Keratinocyte (primary cell): ENCODE results near the gene SDC3. TPM values are rescaled to one million over a fixed set of nuclear protein-coding genes. Genes with fewer than 3 reads are reported as not detected.
A peak's percentile ranks its signal among the peaks of the same experiment; 100 is the strongest.

Experiments used
- DNase-seq: peaks from one replicate; pipeline ENCODE4 v3.0.0-alpha.2; 2011; ENCODE audit warnings: low read depth, missing footprints, low spot score
- FAIRE-seq: peaks from 2 replicates; lab custom pipeline; 2011; peaks lifted over from hg19 to GRCh38; lab: Jason Lieb, UNC
- H2AFZ ChIP-seq: 2 replicates; pipeline ENCODE4 v1.6.0; 2012; ENCODE audit warnings: low read length, control low read depth, inconsistent platforms; ENCODE audit not compliant: control insufficient read depth
- H3K27ac ChIP-seq: 2 replicates; pipeline ENCODE4 v1.5.1; 2011; ENCODE audit warnings: low read length; ENCODE audit not compliant: control insufficient read depth, insufficient read depth
- H3K27me3 ChIP-seq: 3 replicates; pipeline ENCODE4 v1.6.0; 2011; ENCODE audit warnings: low read length; ENCODE audit not compliant: control insufficient read depth, insufficient read depth; ENCODE audit errors: extremely low read depth
- H3K36me3 ChIP-seq, 2 experiments: 2 replicates in 1 of 2; 3 replicates in 1 of 2; pipeline ENCODE4 v1.5.1; 2011; ENCODE audit warnings: low read length in 2 of 2, mild to moderate bottlenecking in 1 of 2; ENCODE audit not compliant: control insufficient read depth in 2 of 2, insufficient read depth in 2 of 2; ENCODE audit errors: extremely low read depth in 1 of 2
- H3K4me1 ChIP-seq: 3 replicates; pipeline ENCODE4 v1.5.1; 2011; ENCODE audit warnings: low read length; ENCODE audit not compliant: control insufficient read depth, insufficient read depth; ENCODE audit errors: extremely low read depth
- H3K4me2 ChIP-seq: 3 replicates; pipeline ENCODE4 v1.6.0; 2011; ENCODE audit warnings: low read depth, low read length; ENCODE audit not compliant: control insufficient read depth, insufficient read depth; ENCODE audit errors: extremely low read depth
- H3K4me3 ChIP-seq, 3 experiments: fragments of 200-600 bp in 1 of 3; sonication (generic) in 1 of 3; 2 replicates in 2 of 3; 3 replicates in 1 of 3; pipeline ENCODE4 v1.5.1; 2011 to 2016; ENCODE audit warnings: low read length in 3 of 3, mild to moderate bottlenecking in 3 of 3, control low read depth in 2 of 3, inconsistent platforms in 1 of 3, low read depth in 1 of 3, mixed read lengths in 1 of 3, mixed run types in 1 of 3, moderate library complexity in 1 of 3; ENCODE audit not compliant: control insufficient read depth in 2 of 3, insufficient read depth in 2 of 3; ENCODE audit errors: extremely low read depth in 1 of 3
- H3K79me2 ChIP-seq: 2 replicates; pipeline ENCODE4 v1.6.0; 2012; ENCODE audit warnings: low read length; ENCODE audit not compliant: control insufficient read depth, insufficient read depth
- H3K9ac ChIP-seq: 3 replicates; pipeline ENCODE4 v1.6.0; 2011; ENCODE audit warnings: low read length; ENCODE audit not compliant: control insufficient read depth, insufficient read depth; ENCODE audit errors: extremely low read depth
- H3K9me1 ChIP-seq: 3 replicates; pipeline ENCODE4 v1.6.0; 2011; ENCODE audit warnings: low read length; ENCODE audit not compliant: control insufficient read depth, insufficient read depth; ENCODE audit errors: extremely low read depth
- H3K9me3 ChIP-seq: 2 replicates; pipeline ENCODE4 v1.5.1; 2012; ENCODE audit warnings: low read depth, low read length; ENCODE audit not compliant: control insufficient read depth
- H4K20me1 ChIP-seq: 3 replicates; pipeline ENCODE4 v1.6.0; 2011; ENCODE audit warnings: low read length; ENCODE audit not compliant: control insufficient read depth, insufficient read depth; ENCODE audit errors: extremely low read depth
- EZH2 ChIP-seq: IDR thresholded peaks from one replicate; pipeline ENCODE4 v1.6.1; 2012; ENCODE audit warnings: inconsistent platforms, mild to moderate bottlenecking, low read length, moderate library complexity
- dilution Hi-C: fragments of 300-500 bp; cut with MboI; formaldehyde crosslinking; loops from one replicate; pipeline ENCODE4 v1.7.0; 2020; ENCODE audit warnings: low sequenced_read_pairs; ENCODE audit not compliant: extremely low pct_ligation_motif_present
- polyA plus RNA-seq, 5 experiments: library from polyadenylated mRNA; depleted of rRNA in 3 of 5; stranded (reverse) in 3 of 5; stranded (forward) in 1 of 5; unstranded in 1 of 5; fragments of >200 nt; gene quantifications; 1 replicate in 1 of 5; 2 replicates in 3 of 5; 3 replicates in 1 of 5; pipeline versions ENCODE4 v1.2.1 to v1.2.3, GENCODE V29; 2011 to 2012; ENCODE audit warnings: missing spikeins in 2 of 5, low read depth in 1 of 5, low replicate concordance in 1 of 5
- TF ChIP-seq, protein P1 (sequence below), 3 experiments: IDR thresholded peaks in 1 of 3; conservative IDR thresholded peaks in 1 of 3; optimal IDR thresholded peaks in 1 of 3; 2 replicates in 2 of 3; 3 replicates in 1 of 3; pipeline versions ENCODE3 to v1.5.1; 2011; ENCODE audit warnings: low read length in 3 of 3, mild to moderate bottlenecking in 3 of 3, moderate library complexity in 2 of 3, control low read depth in 1 of 3, inconsistent platforms in 1 of 3; ENCODE audit not compliant: insufficient read depth in 2 of 3; ENCODE audit errors: extremely low read depth in 1 of 3

The SDC3 gene
- polyA plus RNA-seq, 1 donor (not counting 4 experiments of a cell fraction or from before 2014, with no cell fraction given), result 8.8 TPM

DNA sequence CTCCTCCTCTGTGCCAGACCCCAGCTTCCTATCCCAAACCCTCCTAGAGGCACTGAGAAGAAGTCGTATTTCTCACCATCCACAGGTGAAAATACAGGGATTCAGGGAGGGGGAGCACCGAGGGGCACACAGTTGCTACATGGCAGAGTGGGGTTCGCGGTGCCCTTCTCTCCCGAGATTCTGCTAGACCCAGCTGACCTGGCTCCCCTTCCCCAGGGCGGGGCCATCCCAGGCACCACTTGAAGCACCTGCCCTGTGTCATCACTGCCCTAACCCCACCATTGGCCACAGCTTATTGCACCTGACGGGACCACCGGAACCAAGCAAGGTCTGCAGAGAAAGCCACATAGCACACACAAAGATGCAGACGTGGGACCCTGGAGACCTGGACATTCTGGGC, 30.5 kb downstream of the SDC3 start:
- Histone ChIP-seq H2AFZ (no peak overlapping the region), H3K9ac (no peak overlapping the region), H4K20me1 (no peaks in the 10 kb centered on the region), H3K36me3 (peaks cover 1 to 11% of the 10 kb centered on the region in 2 experiments), H3K9me1 (no peaks in the 10 kb centered on the region), H3K4me2 (no peak overlapping the region), H3K4me1 (peaks cover 22% of the 10 kb centered on the region), H3K4me3 (no peak overlapping the region), H3K79me2 (no peaks in the 10 kb centered on the region), H3K9me3 (peaks cover 5% of the 10 kb centered on the region), H3K27ac (no peak overlapping the region), H3K27me3 (no peaks in the 10 kb centered on the region)
- no peak for TF ChIP-seq EZH2
- TF ChIP-seq, protein P1, sequence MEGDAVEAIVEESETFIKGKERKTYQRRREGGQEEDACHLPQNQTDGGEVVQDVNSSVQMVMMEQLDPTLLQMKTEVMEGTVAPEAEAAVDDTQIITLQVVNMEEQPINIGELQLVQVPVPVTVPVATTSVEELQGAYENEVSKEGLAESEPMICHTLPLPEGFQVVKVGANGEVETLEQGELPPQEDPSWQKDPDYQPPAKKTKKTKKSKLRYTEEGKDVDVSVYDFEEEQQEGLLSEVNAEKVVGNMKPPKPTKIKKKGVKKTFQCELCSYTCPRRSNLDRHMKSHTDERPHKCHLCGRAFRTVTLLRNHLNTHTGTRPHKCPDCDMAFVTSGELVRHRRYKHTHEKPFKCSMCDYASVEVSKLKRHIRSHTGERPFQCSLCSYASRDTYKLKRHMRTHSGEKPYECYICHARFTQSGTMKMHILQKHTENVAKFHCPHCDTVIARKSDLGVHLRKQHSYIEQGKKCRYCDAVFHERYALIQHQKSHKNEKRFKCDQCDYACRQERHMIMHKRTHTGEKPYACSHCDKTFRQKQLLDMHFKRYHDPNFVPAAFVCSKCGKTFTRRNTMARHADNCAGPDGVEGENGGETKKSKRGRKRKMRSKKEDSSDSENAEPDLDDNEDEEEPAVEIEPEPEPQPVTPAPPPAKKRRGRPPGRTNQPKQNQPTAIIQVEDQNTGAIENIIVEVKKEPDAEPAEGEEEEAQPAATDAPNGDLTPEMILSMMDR (optimal IDR thresholded peaks at IDR 0.05 in 1 of 3, IDR thresholded peaks at IDR 0.05 in 1 of 3, conservative IDR thresholded peaks at IDR 0.05 in 1 of 3; ENCODE audit: extremely low read depth in 1 of 3, insufficient read depth in 2 of 3, low read length in 3 of 3), result no peak
- FAIRE-seq, result no peak
- dilution Hi-C loops, result no loop called here
- DNase-seq, result no peak

DNA sequence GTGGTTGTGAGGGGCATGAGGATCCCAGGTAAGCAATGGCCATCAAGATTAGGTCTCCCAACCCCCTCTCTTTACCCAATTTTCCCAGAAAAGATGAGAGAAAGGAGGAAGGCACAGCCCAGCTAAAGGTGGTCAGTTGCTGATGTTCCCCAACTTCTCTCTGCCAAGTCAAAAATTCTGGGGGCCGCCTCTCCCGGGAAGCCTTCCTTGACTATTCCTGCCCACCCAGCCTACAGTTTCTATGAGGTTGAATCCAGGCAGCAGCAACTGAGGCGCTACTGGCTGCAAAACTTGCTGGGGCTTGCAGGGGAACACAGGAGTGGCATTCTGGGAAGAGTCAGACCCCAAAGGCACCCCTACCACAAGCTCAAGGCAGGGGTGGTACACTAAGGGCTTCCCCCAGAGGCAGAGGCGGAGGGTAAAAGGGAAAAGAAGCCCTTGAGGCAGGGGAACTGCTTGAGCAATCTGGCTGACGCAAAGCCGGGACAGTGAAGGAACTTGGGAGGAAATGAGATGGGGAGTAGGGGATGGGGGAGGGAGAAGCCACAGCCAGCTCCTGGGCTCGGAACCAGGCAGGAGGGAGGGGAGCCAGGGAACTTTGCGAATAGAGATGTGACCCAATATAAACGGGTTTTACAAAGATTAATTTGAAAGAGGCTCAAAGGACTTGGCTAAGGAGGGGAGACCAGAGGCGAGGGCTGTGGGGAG, 31.2 kb downstream of the SDC3 start:
- FAIRE-seq, result peak; percentile 9
- Histone ChIP-seq H3K9me3 (peaks cover 12% of the 10 kb centered on the region), H3K36me3 (peaks cover 8 to 17% of the 10 kb centered on the region in 2 experiments), H3K79me2 (no peaks in the 10 kb centered on the region), H4K20me1 (no peaks in the 10 kb centered on the region), H3K9ac (no peak overlapping the region), H3K27ac (no peak overlapping the region), H3K9me1 (no peaks in the 10 kb centered on the region), H3K27me3 (no peaks in the 10 kb centered on the region), H3K4me3 (no peak overlapping the region), H2AFZ (no peak overlapping the region), H3K4me2 (peak overlapping the region; percentile 48), H3K4me1 (peaks cover 22% of the 10 kb centered on the region)
- TF ChIP-seq, protein P1 (optimal IDR thresholded peaks at IDR 0.05 in 1 of 3, IDR thresholded peaks at IDR 0.05 in 1 of 3, conservative IDR thresholded peaks at IDR 0.05 in 1 of 3; ENCODE audit: extremely low read depth in 1 of 3, insufficient read depth in 2 of 3, low read length in 3 of 3), result no peak
- no peak for TF ChIP-seq EZH2
- peak; percentile 21 for DNase-seq
- dilution Hi-C loops, result no loop called here
